K562 (cell line): ENCODE data around the gene GLI1. TPM values are rescaled to one million over a fixed set of nuclear protein-coding genes. Genes with fewer than 3 reads are reported as not detected.
A peak's percentile ranks its signal among the peaks of the same experiment; 100 is the strongest.

Source experiments
- BRF1 ChIP-seq: IDR thresholded peaks from 3 replicates; pipeline ENCODE4 v1.6.1; 2011; ENCODE audit warnings: borderline replicate concordance, mild to moderate bottlenecking; ENCODE audit not compliant: insufficient read length; ENCODE audit errors: extremely low read depth
- CEBPG ChIP-seq, 3 experiments: fragments of 200-800 bp in 1 of 3; sonication (Bioruptor generic) in 1 of 3; sonication (generic) in 1 of 3; formaldehyde crosslinking in 1 of 3; IDR thresholded peaks in 2 of 3; conservative IDR thresholded peaks in 1 of 3; 2 replicates each; pipeline versions ENCODE4 v1.6.1 to v1.8.0; 2016 to 2022; ENCODE audit warnings: missing compliant biosample characterization in 2 of 3, missing genetic modification characterization in 2 of 3, mild to moderate bottlenecking in 1 of 3, missing genetic modification reagents in 1 of 3
- CTCFL ChIP-seq: IDR thresholded peaks from 2 replicates; pipeline ENCODE4 v1.6.1; 2011; ENCODE audit warnings: borderline replicate concordance, low read depth, mild to moderate bottlenecking, moderate library complexity, low read length; ENCODE audit not compliant: insufficient read depth, poor library complexity, severe bottlenecking
- DACH1 ChIP-seq: fragments of 450-650 bp; IDR thresholded peaks from 2 replicates; pipeline ENCODE4 v1.6.1; 2018; ENCODE audit not compliant: partially characterized antibody
- E2F3 ChIP-seq: fragments of 250-450 bp; sonication (Bioruptor Pico); IDR thresholded peaks from 2 replicates; pipeline ENCODE4 v1.4.0; 2020; ENCODE audit warnings: mild to moderate bottlenecking
- HNRNPH1 ChIP-seq: fragments of 200-400 bp; formaldehyde crosslinking; optimal IDR thresholded peaks from 2 replicates; pipeline ENCODE3; 2017; ENCODE audit warnings: low read depth, mild to moderate bottlenecking, low read length, moderate library complexity
- MCM2 ChIP-seq: fragments of 450-650 bp; IDR thresholded peaks from 2 replicates; pipeline ENCODE4 v1.6.1; 2017; ENCODE audit warnings: low read depth, mild to moderate bottlenecking
- MTA2 ChIP-seq: fragments of 450-650 bp; IDR thresholded peaks from 2 replicates; pipeline ENCODE4 v1.6.1; 2016; ENCODE audit warnings: low read depth
- MTA3 ChIP-seq: fragments of 450-650 bp; formaldehyde crosslinking; IDR thresholded peaks from 2 replicates; pipeline ENCODE4 v1.6.1; 2017; ENCODE audit warnings: mild to moderate bottlenecking, borderline replicate concordance
- NFE2L1 ChIP-seq: fragments of 450-650 bp; IDR thresholded peaks from 2 replicates; pipeline ENCODE4 v1.6.1; 2016; ENCODE audit warnings: missing genetic modification characterization, low read depth, mild to moderate bottlenecking, missing compliant biosample characterization, moderate library complexity, borderline replicate concordance
- NUFIP1 ChIP-seq: fragments of 450-650 bp; IDR thresholded peaks from 2 replicates; pipeline ENCODE4 v1.6.1; 2018; ENCODE audit not compliant: partially characterized antibody
- PCBP2 ChIP-seq: fragments of 200-400 bp; formaldehyde crosslinking; IDR thresholded peaks from 2 replicates; pipeline ENCODE4 v1.6.1; 2018; ENCODE audit warnings: low read length, low read depth, mild to moderate bottlenecking, moderate library complexity; ENCODE audit not compliant: poor library complexity, severe bottlenecking
- RBFOX2 ChIP-seq: fragments of 200-400 bp; formaldehyde crosslinking; IDR thresholded peaks from 2 replicates; pipeline ENCODE4 v1.6.1; 2017; ENCODE audit warnings: low read depth, mild to moderate bottlenecking, low read length, moderate library complexity
- RBM25 ChIP-seq: fragments of 200-400 bp; formaldehyde crosslinking; IDR thresholded peaks from 2 replicates; pipeline ENCODE4 v1.6.1; 2018; ENCODE audit warnings: low read length, low read depth, moderate library complexity; ENCODE audit not compliant: severe bottlenecking
- SNRNP70 ChIP-seq: fragments of 200-400 bp; formaldehyde crosslinking; optimal IDR thresholded peaks from 2 replicates; pipeline ENCODE3; 2017; ENCODE audit warnings: low read depth, low read length
- ZFP30 ChIP-seq: fragments of 250-450 bp; sonication (Bioruptor Pico); IDR thresholded peaks from 2 replicates; pipeline ENCODE4 v1.8.0; 2022; ENCODE audit warnings: moderate library complexity, mild to moderate bottlenecking, inconsistent platforms, borderline replicate concordance
- ZNF23 ChIP-seq: fragments of 250-450 bp; sonication (Bioruptor Pico); IDR thresholded peaks from 2 replicates; pipeline ENCODE4 v1.4.0; 2020; ENCODE audit warnings: mild to moderate bottlenecking
- ZNF253 ChIP-seq: fragments of 250-450 bp; sonication (Bioruptor Pico); conservative IDR thresholded peaks from 2 replicates; pipeline ENCODE4 v1.6.1; 2021; ENCODE audit warnings: mild to moderate bottlenecking
- ZNF280B ChIP-seq: fragments of 250-450 bp; sonication (Bioruptor Pico); IDR thresholded peaks from 2 replicates; pipeline ENCODE4 v1.5.1; 2021; ENCODE audit warnings: mild to moderate bottlenecking
- ZNF717 ChIP-seq: fragments of 250-450 bp; sonication (Bioruptor Pico); IDR thresholded peaks from 2 replicates; pipeline ENCODE4 v1.5.0; 2021
- ZNF740 ChIP-seq, 3 experiments: fragments of 200-800 bp in 1 of 3; sonication (Bioruptor generic) in 1 of 3; sonication (generic) in 1 of 3; formaldehyde crosslinking in 1 of 3; IDR thresholded peaks; 2 replicates each; pipeline versions ENCODE4 v1.6.1 to v1.8.0; 2016 to 2022; ENCODE audit warnings: mild to moderate bottlenecking in 2 of 3, missing compliant biosample characterization in 2 of 3, missing genetic modification characterization in 2 of 3, missing genetic modification reagents in 1 of 3
- polyA plus RNA-seq, 8 experiments: library from polyadenylated mRNA; depleted of rRNA in 4 of 8; stranded (reverse) in 5 of 8; unstranded in 3 of 8; fragments of >200 nt; fragmentation: Nextera tagmentation in 2 of 8; fragmentation: Illumina TruSeq in 1 of 8; extraction: Ambion mirVana in 2 of 8; extraction: Trizol in 1 of 8; gene quantifications; 2 replicates each; pipeline versions ENCODE4 v1.2.1 to v1.2.3, GENCODE V29; 2011 to 2014; ENCODE audit warnings: inconsistent platforms in 1 of 8, missing spikeins in 1 of 8
- total RNA-seq, 7 experiments: library from RNA; depleted of rRNA in 6 of 7; stranded (reverse); fragments of >200 nt in 6 of 7; fragmentation: Illumina TruSeq in 2 of 7; extraction: Trizol in 2 of 7; gene quantifications; 2 replicates each; pipeline versions ENCODE4 v1.2.1 to v1.2.3, GENCODE V29; 2011 to 2021; ENCODE audit warnings: low replicate concordance in 1 of 7

The GLI1 gene
- total and polyA plus RNA-seq, 9 of the 15 experiments (the other 6 are each of a cell fraction or from before 2014, with no cell fraction given) = 0.24 to 3.7 (median 0.61) TPM

GRCh38 chr12:57430112-57430930, 29.3 kb upstream of the GLI1 start (continued):
- no peak for TF ChIP-seq RBM25
- no peak for TF ChIP-seq HNRNPH1
- TF ChIP-seq PCBP2 = no peak
- TF ChIP-seq CEBPG (CRISPR knock-in tag; IDR thresholded peaks at IDR 0.05) = no peak
- no peak for TF ChIP-seq CEBPG (tag; conservative IDR thresholded peaks at IDR 0.05 in 1 of 2, IDR thresholded peaks at IDR 0.05 in 1 of 2)
- no peak for TF ChIP-seq ZNF717 (CRISPR knock-in tag)
- TF ChIP-seq ZNF23 (CRISPR knock-in tag) = no peak
- no peak for TF ChIP-seq NFE2L1 (tag)
- no peak for TF ChIP-seq MTA3
- TF ChIP-seq NUFIP1 = no peak
- no peak for TF ChIP-seq BRF1
- TF ChIP-seq ZNF280B (CRISPR knock-in tag) = no peak
- no peak for TF ChIP-seq ZFP30 (CRISPR knock-in tag)
- TF ChIP-seq MCM2 = no peak
- no peak for TF ChIP-seq MTA2
- TF ChIP-seq SNRNP70 = no peak
- TF ChIP-seq DACH1 = no peak
- TF ChIP-seq RBFOX2 = 0 out of 2 replicates have a peak, but pooled peaks have one; percentile 69
- TF ChIP-seq ZNF740 (CRISPR knock-in tag; IDR thresholded peaks at IDR 0.05) = no peak
- peak in 1 of 2 experiments; percentile 0; a peak in 1 of 4 replicates for TF ChIP-seq ZNF740 (tag; IDR thresholded peaks at IDR 0.05)
- TF ChIP-seq ZNF253 (CRISPR knock-in tag) = no peak
- TF ChIP-seq CTCFL = peak; percentile 9
- no peak for TF ChIP-seq E2F3 (CRISPR knock-in tag)
